NCI-H1105 (cell line): ENCODE measurements around the gene OR2W3.

ENCODE experiments used
- DNase-seq: peaks from one replicate; lab custom pipeline; 2025; lab: John Stamatoyannopoulos, UW

The OR2W3 gene

GRCh38 chr1:247895163-247895637 is at the start of gene OR2W3:
Gene OR2W3 (plus strand): TSS chr1:247895587. CDS start chr1:247895587, 0 bp downstream.
- no peak for DNase-seq

- DNase-seq = no peak
Observed at GRCh38 chr1:247845693-247846017, 49.7 kb upstream of the OR2W3 start.

- DNase-seq = no peak
Observed at GRCh38 chr1:247848346-247848745, 47.0 kb upstream of the OR2W3 start.

GRCh38 chr1:247849616-247850015 is 45.8 kb upstream of the OR2W3 start:
- no peak for DNase-seq

GRCh38 chr1:247854899-247855545 is 40.4 kb upstream of the OR2W3 start:
- DNase-seq = no peak

- no peak for DNase-seq
Observed at GRCh38 chr1:247855911-247856310, 39.5 kb upstream of the OR2W3 start.

- no peak for DNase-seq
Observed at GRCh38 chr1:247857069-247857984, 38.1 kb upstream of the OR2W3 start, which contains the start of gene TRIM58. Gene TRIM58 (plus strand): TSS chr1:247857187. CDS start chr1:247857247, 60 bp downstream.

- DNase-seq = no peak
Observed at GRCh38 chr1:247857985-247858619, 37.3 kb upstream of the OR2W3 start.

- DNase-seq = no peak
Observed at GRCh38 chr1:247862756-247863155, 32.6 kb upstream of the OR2W3 start.

GRCh38 chr1:247864644-247865043 is 30.7 kb upstream of the OR2W3 start:
- no peak for DNase-seq

GRCh38 chr1:247865416-247865815 is 30.0 kb upstream of the OR2W3 start:
- no peak for DNase-seq

- no peak for DNase-seq
Observed at GRCh38 chr1:247883346-247883745, 12.0 kb upstream of the OR2W3 start.

GRCh38 chr1:247884797-247885413 is 10.5 kb upstream of the OR2W3 start:
- DNase-seq = no peak

- DNase-seq = no peak
Observed at GRCh38 chr1:247895976-247896375, 589 bp downstream of the OR2W3 start.

GRCh38 chr1:247904122-247904521 is 8.7 kb downstream of the OR2W3 start:
- no peak for DNase-seq

GRCh38 chr1:247905181-247905580 is 9.8 kb downstream of the OR2W3 start:
- DNase-seq = no peak

GRCh38 chr1:247905910-247906503 is 10.6 kb downstream of the OR2W3 start:
- no peak for DNase-seq

GRCh38 chr1:247906504-247907047 is 11.2 kb downstream of the OR2W3 start:
- no peak for DNase-seq

- no peak for DNase-seq
Observed at GRCh38 chr1:247908766-247909165, 13.4 kb downstream of the OR2W3 start.

- DNase-seq = no peak
Observed at GRCh38 chr1:247913786-247914185, 18.4 kb downstream of the OR2W3 start.

- DNase-seq = no peak
Observed at GRCh38 chr1:247914941-247915662, 19.7 kb downstream of the OR2W3 start.
